SK-N-SH treated with all-trans-retinoic acid at 6 μM for 48 hours (cell line): Measurements from ENCODE around the gene GGA1.
A peak's percentile ranks its signal among the peaks of the same experiment; 100 is the strongest.

Experiments used
- ATAC-seq: fragments of 200-7000 bp; cut with Tn5 transposase; 3 replicates; pipeline ENCODE4 v1.9.1; 2020; ENCODE audit warnings: mild to moderate bottlenecking, moderate library complexity
- ARNTL ChIP-seq: fragments of 450-650 bp; formaldehyde crosslinking; IDR thresholded peaks from 2 replicates; pipeline ENCODE4 v1.5.0; 2020; ENCODE audit warnings: low read depth, mild to moderate bottlenecking, moderate library complexity, borderline replicate concordance
- CREB5 ChIP-seq: fragments of 250-450 bp; sonication (Bioruptor Pico); IDR thresholded peaks from 2 replicates; pipeline ENCODE4 v1.5.1; 2020; ENCODE audit warnings: low read depth, mild to moderate bottlenecking, moderate library complexity
- CSDC2 ChIP-seq: fragments of 250-450 bp; sonication (Bioruptor Pico); IDR thresholded peaks from 2 replicates; pipeline ENCODE4 v1.5.0; 2020; ENCODE audit warnings: mild to moderate bottlenecking, moderate library complexity
- ESRRG ChIP-seq: fragments of 250-450 bp; sonication (Bioruptor Pico); IDR thresholded peaks from 2 replicates; pipeline ENCODE4 v1.6.1; 2021; ENCODE audit warnings: mild to moderate bottlenecking
- GLIS3 ChIP-seq: fragments of 250-450 bp; sonication (Bioruptor Pico); IDR thresholded peaks from 2 replicates; pipeline ENCODE4 v1.5.0; 2020; ENCODE audit warnings: mild to moderate bottlenecking, moderate library complexity
- OSR1 ChIP-seq: fragments of 250-450 bp; sonication (Bioruptor Pico); IDR thresholded peaks from 2 replicates; pipeline ENCODE4 v1.8.0; 2022; ENCODE audit warnings: moderate library complexity, mild to moderate bottlenecking, inconsistent platforms
- PPARA ChIP-seq: fragments of 250-450 bp; sonication (Bioruptor Pico); IDR thresholded peaks from 2 replicates; pipeline ENCODE4 v1.5.0; 2020; ENCODE audit warnings: mild to moderate bottlenecking, borderline replicate concordance
- RARB ChIP-seq: fragments of 250-450 bp; sonication (Bioruptor Pico); IDR thresholded peaks from 2 replicates; pipeline ENCODE4 v1.8.0; 2021; ENCODE audit warnings: mild to moderate bottlenecking, moderate library complexity
- SNAI2 ChIP-seq: fragments of 250-450 bp; sonication (Bioruptor Pico); IDR thresholded peaks from 2 replicates; pipeline ENCODE4 v1.5.0; 2020; ENCODE audit warnings: mild to moderate bottlenecking, moderate library complexity
- TCF4 ChIP-seq: fragments of 250-450 bp; sonication (Bioruptor Pico); IDR thresholded peaks from 2 replicates; pipeline ENCODE4 v1.8.0; 2021; ENCODE audit warnings: mild to moderate bottlenecking, moderate library complexity, borderline replicate concordance
- TOX ChIP-seq: fragments of 250-450 bp; sonication (Bioruptor Pico); IDR thresholded peaks from 2 replicates; pipeline ENCODE4 v1.8.0; 2021; ENCODE audit warnings: mild to moderate bottlenecking, moderate library complexity, borderline replicate concordance
- TSHZ2 ChIP-seq: fragments of 250-450 bp; sonication (Bioruptor Pico); IDR thresholded peaks from 2 replicates; pipeline ENCODE4 v1.5.0; 2020; ENCODE audit warnings: mild to moderate bottlenecking, moderate library complexity
- ZC3H10 ChIP-seq: fragments of 250-450 bp; sonication (Bioruptor Pico); IDR thresholded peaks from 2 replicates; pipeline ENCODE4 v1.5.1; 2021; ENCODE audit warnings: mild to moderate bottlenecking, moderate library complexity
- ZFP3 ChIP-seq: fragments of 250-450 bp; sonication (Bioruptor Pico); IDR thresholded peaks from 2 replicates; pipeline ENCODE4 v1.5.0; 2020; ENCODE audit warnings: mild to moderate bottlenecking, moderate library complexity
- ZFP30 ChIP-seq: fragments of 450-650 bp; formaldehyde crosslinking; IDR thresholded peaks from 2 replicates; pipeline ENCODE4 v1.5.0; 2022; ENCODE audit warnings: mild to moderate bottlenecking, moderate library complexity
- ZNF565 ChIP-seq: fragments of 450-650 bp; formaldehyde crosslinking; conservative IDR thresholded peaks from 2 replicates; pipeline ENCODE4 v1.5.0; 2020; ENCODE audit warnings: low read depth, mild to moderate bottlenecking, moderate library complexity
- ZNF70 ChIP-seq: fragments of 450-650 bp; formaldehyde crosslinking; IDR thresholded peaks from 2 replicates; pipeline ENCODE4 v1.5.0; 2020; ENCODE audit warnings: mild to moderate bottlenecking, moderate library complexity
- ZNF8 ChIP-seq: fragments of 450-650 bp; formaldehyde crosslinking; IDR thresholded peaks from 2 replicates; pipeline ENCODE4 v1.5.0; 2020; ENCODE audit warnings: mild to moderate bottlenecking, moderate library complexity
- TF ChIP-seq, protein P1 (sequence below): fragments of 250-450 bp; sonication (Bioruptor Pico); IDR thresholded peaks from 2 replicates; pipeline ENCODE4 v1.5.1; 2021; ENCODE audit warnings: mild to moderate bottlenecking, moderate library complexity
- TF ChIP-seq, protein P2 (sequence below): fragments of 250-450 bp; sonication (Bioruptor Pico); IDR thresholded peaks from 2 replicates; pipeline ENCODE4 v1.8.0; 2020; ENCODE audit warnings: mild to moderate bottlenecking, moderate library complexity, borderline replicate concordance

The GGA1 gene

DNA sequence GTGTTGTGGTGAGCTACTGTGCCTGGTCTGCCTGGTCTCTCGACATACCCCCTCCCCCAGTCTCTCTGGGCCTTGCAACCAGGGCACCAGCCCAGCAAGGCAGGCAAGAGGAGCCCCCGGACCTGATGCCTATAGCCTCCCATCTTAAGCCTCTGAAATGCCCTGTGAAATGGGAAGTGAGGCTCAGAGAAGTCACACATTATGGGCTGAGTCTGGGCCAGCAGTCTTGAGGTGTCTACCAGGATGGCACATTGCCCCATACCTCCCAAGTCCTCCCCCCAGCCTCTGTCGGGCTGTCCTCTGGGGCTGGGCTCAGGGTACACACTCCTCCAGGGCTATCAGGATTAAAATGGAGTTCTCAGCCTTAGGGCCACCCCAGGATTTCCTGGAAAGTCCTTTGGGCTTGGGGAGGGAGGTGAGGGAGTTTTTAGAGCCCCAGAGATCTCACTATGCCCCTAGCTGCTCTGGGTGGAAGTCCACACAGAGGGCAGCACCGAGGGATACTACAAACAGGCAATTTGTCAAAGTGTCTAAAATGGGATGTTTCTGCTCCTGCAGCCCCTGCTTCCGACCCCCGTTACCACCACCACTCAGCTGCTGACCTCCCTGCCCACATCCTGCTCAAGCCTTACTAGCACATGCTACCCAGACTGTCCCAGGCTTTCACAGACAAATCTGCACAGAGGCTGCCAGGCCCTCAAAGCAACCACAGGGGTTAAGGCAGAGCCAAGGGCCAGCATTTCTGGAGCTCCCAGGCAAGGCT lies 27.7 kb downstream of the GGA1 start:
- TF ChIP-seq ESRRG (CRISPR knock-in tag) (no peak), CSDC2 (CRISPR knock-in tag) (no peak), SNAI2 (CRISPR knock-in tag) (no peak), ZNF565 (CRISPR knock-in tag) (no peak), OSR1 (CRISPR knock-in tag) (no peak), ZFP30 (CRISPR knock-in tag) (no peak), RARB (no peak), GLIS3 (CRISPR knock-in tag) (no peak)
- ATAC-seq: 0 out of 3 replicates have a peak, but pooled peaks have one; percentile 4

DNA sequence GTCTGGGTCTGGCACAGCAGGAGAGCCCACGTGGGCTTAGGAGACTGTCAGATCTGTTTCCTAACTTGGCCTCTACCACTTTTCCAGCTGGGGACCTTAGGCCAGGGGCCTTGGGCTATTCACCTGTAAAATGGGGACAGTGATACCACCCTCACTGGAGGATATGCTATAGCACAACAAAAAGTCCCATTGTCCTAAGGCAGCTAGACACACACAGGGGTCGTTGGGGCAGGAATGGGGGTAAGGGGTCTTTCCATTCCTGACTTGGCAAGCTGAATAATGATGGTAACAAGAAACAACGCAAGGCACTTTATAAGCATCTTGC lies 28.3 kb downstream of the GGA1 start:
- TF ChIP-seq CSDC2 (CRISPR knock-in tag): no peak
- TF ChIP-seq RARB: no peak
- TF ChIP-seq ZFP30 (CRISPR knock-in tag): no peak
- no peak for TF ChIP-seq ZNF8 (CRISPR knock-in tag)
- TF ChIP-seq ZNF70 (CRISPR knock-in tag): no peak
- no peak for TF ChIP-seq SNAI2 (CRISPR knock-in tag)
- no peak for TF ChIP-seq CREB5 (CRISPR knock-in tag)
- no peak for TF ChIP-seq ZC3H10 (CRISPR knock-in tag)
- TF ChIP-seq OSR1 (CRISPR knock-in tag): no peak
- TF ChIP-seq TSHZ2: no peak
- TF ChIP-seq PPARA (CRISPR knock-in tag): no peak
- no peak for ATAC-seq

DNA sequence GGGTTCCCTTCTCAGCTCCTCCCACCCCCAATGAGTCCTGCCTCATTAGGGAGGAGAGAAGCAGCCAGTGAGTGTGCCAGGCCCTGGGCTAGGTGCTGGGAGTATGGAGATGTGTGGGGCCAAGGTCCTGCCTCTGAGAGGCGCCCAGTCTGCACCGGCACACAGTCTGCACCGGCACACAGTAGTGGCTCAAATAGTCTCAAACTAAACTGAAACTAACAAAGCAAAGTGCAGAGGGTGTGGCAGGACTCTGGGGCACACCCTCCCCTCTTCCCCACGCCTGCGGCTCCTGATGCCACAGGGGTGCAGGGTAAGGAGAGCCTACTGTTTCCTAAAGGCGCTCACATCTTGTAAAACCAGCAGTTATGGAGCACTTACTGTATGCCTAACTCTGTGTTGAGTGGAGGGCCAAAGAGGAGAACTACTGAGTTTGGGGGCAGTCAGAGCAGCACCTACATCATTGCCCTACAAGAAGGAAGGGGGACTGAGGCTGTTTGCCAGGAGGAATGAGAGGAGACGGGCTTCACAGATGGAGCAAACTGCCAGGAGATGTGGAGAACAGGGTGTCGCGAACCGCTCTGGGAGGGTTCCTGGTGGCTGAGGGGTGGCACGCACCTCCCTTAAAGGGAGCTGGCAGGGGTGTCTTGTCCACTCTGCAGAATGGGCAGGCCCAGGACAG lies 29.9 kb downstream of the GGA1 start:
- TF ChIP-seq ZFP3 (CRISPR knock-in tag) (no peak), ARNTL (no peak), ESRRG (CRISPR knock-in tag) (no peak), PPARA (CRISPR knock-in tag) (no peak), CREB5 (CRISPR knock-in tag) (no peak), ZNF70 (CRISPR knock-in tag) (no peak), ZNF565 (CRISPR knock-in tag) (no peak), ZNF8 (CRISPR knock-in tag) (no peak)
- TF ChIP-seq, protein P1, sequence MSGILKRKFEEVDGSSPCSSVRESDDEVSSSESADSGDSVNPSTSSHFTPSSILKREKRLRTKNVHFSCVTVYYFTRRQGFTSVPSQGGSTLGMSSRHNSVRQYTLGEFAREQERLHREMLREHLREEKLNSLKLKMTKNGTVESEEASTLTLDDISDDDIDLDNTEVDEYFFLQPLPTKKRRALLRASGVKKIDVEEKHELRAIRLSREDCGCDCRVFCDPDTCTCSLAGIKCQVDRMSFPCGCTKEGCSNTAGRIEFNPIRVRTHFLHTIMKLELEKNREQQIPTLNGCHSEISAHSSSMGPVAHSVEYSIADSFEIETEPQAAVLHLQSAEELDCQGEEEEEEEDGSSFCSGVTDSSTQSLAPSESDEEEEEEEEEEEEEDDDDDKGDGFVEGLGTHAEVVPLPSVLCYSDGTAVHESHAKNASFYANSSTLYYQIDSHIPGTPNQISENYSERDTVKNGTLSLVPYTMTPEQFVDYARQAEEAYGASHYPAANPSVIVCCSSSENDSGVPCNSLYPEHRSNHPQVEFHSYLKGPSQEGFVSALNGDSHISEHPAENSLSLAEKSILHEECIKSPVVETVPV: no peak
- TF ChIP-seq, all 23 proteins: peak for 0
- no peak for ATAC-seq

DNA sequence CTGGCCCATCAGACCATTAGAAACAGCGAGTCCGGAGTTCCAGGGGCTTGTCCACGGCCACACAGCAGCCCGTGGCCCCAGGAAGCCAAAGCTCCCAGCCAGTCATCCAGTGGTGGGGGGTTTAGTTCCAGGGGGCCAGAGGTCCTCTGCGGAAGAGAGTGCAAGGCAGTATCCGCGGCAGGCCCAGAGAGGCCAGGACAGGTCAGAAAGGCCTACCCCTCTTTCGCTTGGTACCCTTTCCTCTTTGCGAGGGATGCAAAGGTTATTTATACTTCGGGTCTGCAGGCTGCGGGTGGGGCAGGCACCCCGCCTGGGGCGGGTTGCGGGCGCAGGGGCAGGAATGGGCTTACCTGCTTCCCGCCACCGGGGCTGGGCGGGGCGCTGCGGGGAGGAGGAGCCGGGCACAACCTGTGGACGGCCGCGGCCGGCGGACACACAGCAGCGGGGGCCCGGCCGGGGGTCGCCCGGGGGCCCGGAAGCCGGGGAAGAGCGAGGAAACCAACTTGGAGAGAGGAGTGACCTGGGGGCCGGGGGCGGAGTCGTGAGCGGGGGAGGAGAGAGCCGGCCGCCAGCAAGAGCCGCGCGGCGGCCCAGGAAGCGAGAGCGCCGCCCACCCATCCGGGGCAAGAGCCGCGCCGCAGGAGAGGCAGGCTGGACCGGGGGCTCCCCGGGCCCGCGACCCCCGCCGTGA lies 30.6 kb downstream of the GGA1 start, which contains the start of gene SH3BP1:
TSS of gene SH3BP1 (plus strand) at position 600 of the 691 bp plus-strand sequence. CDS start 119 bp downstream, outside the sequence.
- peak; percentile 57 for ATAC-seq
- no peak for TF ChIP-seq CSDC2 (CRISPR knock-in tag)
- no peak for TF ChIP-seq TCF4 (CRISPR knock-in tag)
- TF ChIP-seq TOX: no peak
- TF ChIP-seq ZFP3 (CRISPR knock-in tag): no peak
- no peak for TF ChIP-seq OSR1 (CRISPR knock-in tag)
- TF ChIP-seq, protein P1: no peak
- TF ChIP-seq CREB5 (CRISPR knock-in tag): no peak
- TF ChIP-seq RARB: no peak
- TF ChIP-seq ARNTL: no peak
- TF ChIP-seq ZNF565 (CRISPR knock-in tag): no peak
- no peak for TF ChIP-seq ZC3H10 (CRISPR knock-in tag)
- TF ChIP-seq, protein P2, sequence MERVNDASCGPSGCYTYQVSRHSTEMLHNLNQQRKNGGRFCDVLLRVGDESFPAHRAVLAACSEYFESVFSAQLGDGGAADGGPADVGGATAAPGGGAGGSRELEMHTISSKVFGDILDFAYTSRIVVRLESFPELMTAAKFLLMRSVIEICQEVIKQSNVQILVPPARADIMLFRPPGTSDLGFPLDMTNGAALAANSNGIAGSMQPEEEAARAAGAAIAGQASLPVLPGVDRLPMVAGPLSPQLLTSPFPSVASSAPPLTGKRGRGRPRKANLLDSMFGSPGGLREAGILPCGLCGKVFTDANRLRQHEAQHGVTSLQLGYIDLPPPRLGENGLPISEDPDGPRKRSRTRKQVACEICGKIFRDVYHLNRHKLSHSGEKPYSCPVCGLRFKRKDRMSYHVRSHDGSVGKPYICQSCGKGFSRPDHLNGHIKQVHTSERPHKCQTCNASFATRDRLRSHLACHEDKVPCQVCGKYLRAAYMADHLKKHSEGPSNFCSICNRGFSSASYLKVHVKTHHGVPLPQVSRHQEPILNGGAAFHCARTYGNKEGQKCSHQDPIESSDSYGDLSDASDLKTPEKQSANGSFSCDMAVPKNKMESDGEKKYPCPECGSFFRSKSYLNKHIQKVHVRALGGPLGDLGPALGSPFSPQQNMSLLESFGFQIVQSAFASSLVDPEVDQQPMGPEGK (CRISPR knock-in tag): no peak
- no peak for TF ChIP-seq GLIS3 (CRISPR knock-in tag)
- TF ChIP-seq ZNF70 (CRISPR knock-in tag): no peak
